GM12878 (cell line): Measurements from ENCODE around the gene PDCD1LG2. TPM values are rescaled to one million over a fixed set of nuclear protein-coding genes. Genes with fewer than 3 reads are reported as not detected.
A peak's percentile ranks its signal among the peaks of the same experiment; 100 is the strongest.

Experiments used
- ATAC-seq: fragments of 200-7000 bp; cut with Tn5 transposase; 3 replicates; pipeline ENCODE4 v1.9.1; 2020; ENCODE audit warnings: mild to moderate bottlenecking, moderate library complexity
- BruUV-seq: library from RNA; stranded (reverse); fragments of 400-500 nt; replicated peaks from 2 replicates; lab custom pipeline; 2021; lab: Mats Ljungman, UMichigan
- CTCF ChIA-PET: fragments of 300-600 bp; sonication (Branson Sonifier 250); formaldehyde crosslinking; extraction: SDS; loops from one replicate; lab custom pipeline; 2021; ENCODE audit warnings: inconsistent platforms; lab: Yijun Ruan, JAX
- POLR2A ChIA-PET: fragments of 350-600 bp; formaldehyde crosslinking; extraction: SDS; loops from one replicate; lab custom pipeline; 2021; ENCODE audit warnings: inconsistent platforms; lab: Charles Lee
- RAD21 ChIA-PET: fragments of 300-600 bp; sonication (Branson Sonifier 250); formaldehyde crosslinking; loops from one replicate; lab custom pipeline; 2023; ENCODE audit warnings: antibody characterized with exemption; ENCODE audit not compliant: unreplicated experiment; lab: Charles Lee
- SMC1A ChIA-PET: fragments of 300-600 bp; sonication (Branson Sonifier 250); formaldehyde crosslinking; loops from one replicate; lab custom pipeline; 2023; ENCODE audit not compliant: unreplicated experiment, uncharacterized antibody; lab: Charles Lee
- DNase-seq: peaks from one replicate; pipeline ENCODE4 v3.0.0-alpha.2; 2011; ENCODE audit warnings: low read depth, low spot score
- FAIRE-seq: peaks from 3 replicates; lab custom pipeline; 2011; peaks lifted over from hg19 to GRCh38; lab: Jason Lieb, UNC
- H2AFZ ChIP-seq: 2 replicates; pipeline ENCODE4 v1.6.0; 2011; ENCODE audit warnings: low read depth, low read length, control low read depth; ENCODE audit not compliant: control insufficient read depth
- H3K27ac ChIP-seq: 2 replicates; pipeline ENCODE4 v1.5.1; 2011; ENCODE audit warnings: control low read depth; ENCODE audit not compliant: control insufficient read depth, insufficient read depth
- H3K27me3 ChIP-seq, 2 experiments: replicated peaks in 1 of 2; 2 replicates each; pipeline versions ENCODE4 v1.6.0 to v1.6.1; 2011; ENCODE audit warnings: low read length in 1 of 2; ENCODE audit not compliant: control insufficient read depth in 2 of 2, insufficient read depth in 2 of 2
- H3K36me3 ChIP-seq, 2 experiments: 2 replicates each; pipeline ENCODE4 v1.5.1; 2011; ENCODE audit warnings: low read length in 1 of 2; ENCODE audit not compliant: control insufficient read depth in 2 of 2, insufficient read depth in 2 of 2
- H3K4me1 ChIP-seq: 2 replicates; pipeline ENCODE4 v1.6.1; 2011; ENCODE audit warnings: mild to moderate bottlenecking, low read length, moderate library complexity, mixed read lengths; ENCODE audit not compliant: control insufficient read depth, insufficient read depth
- H3K4me2 ChIP-seq: 2 replicates; pipeline ENCODE4 v1.6.0; 2011; ENCODE audit warnings: control low read depth; ENCODE audit not compliant: control insufficient read depth, insufficient read depth
- H3K4me3 ChIP-seq: fragments of 200-600 bp; sonication (generic); 2 replicates; pipeline ENCODE4 v1.5.1; 2016
- H3K79me2 ChIP-seq: 2 replicates; pipeline ENCODE4 v1.6.0; 2011; ENCODE audit warnings: low read length; ENCODE audit not compliant: control insufficient read depth, insufficient read depth
- H3K9ac ChIP-seq: 2 replicates; pipeline ENCODE4 v1.8.0; 2011; ENCODE audit warnings: low read length, control low read depth, mixed read lengths; ENCODE audit not compliant: control insufficient read depth, insufficient read depth
- H3K9me3 ChIP-seq: replicated peaks from 3 replicates; pipeline ENCODE4 v1.5.1; 2011; ENCODE audit warnings: mild to moderate bottlenecking, low read length; ENCODE audit not compliant: control insufficient read depth, insufficient read depth
- H4K20me1 ChIP-seq: 2 replicates; pipeline ENCODE4 v1.6.0; 2011; ENCODE audit not compliant: control insufficient read depth, insufficient read depth
- BACH1 ChIP-seq: fragments of 450-650 bp; IDR thresholded peaks from 2 replicates; pipeline ENCODE4 v1.6.1; 2017; ENCODE audit warnings: mild to moderate bottlenecking, borderline replicate concordance
- BRCA1 ChIP-seq: IDR thresholded peaks from 2 replicates; pipeline ENCODE4 v1.6.1; 2011; ENCODE audit warnings: low read depth, low read length, improper control_type of control experiment
- CREB1 ChIP-seq: IDR thresholded peaks from 2 replicates; pipeline ENCODE4 v1.6.1; 2012; ENCODE audit warnings: low read depth, mild to moderate bottlenecking, inconsistent platforms
- ESRRA ChIP-seq: IDR thresholded peaks from 2 replicates; pipeline ENCODE4 v1.6.1; 2012; ENCODE audit warnings: mild to moderate bottlenecking, low read length, improper control_type of control experiment
- HDGF ChIP-seq: fragments of 450-650 bp; IDR thresholded peaks from 2 replicates; pipeline ENCODE4 v1.6.1; 2016; ENCODE audit warnings: antibody characterized with exemption
- KDM1A ChIP-seq: fragments of 200-600 bp; sonication (generic); IDR thresholded peaks from 2 replicates; pipeline ENCODE4 v1.6.1; 2016; ENCODE audit warnings: borderline replicate concordance
- KLF5 ChIP-seq: fragments of 450-650 bp; IDR thresholded peaks from 2 replicates; pipeline ENCODE4 v1.6.1; 2014; ENCODE audit warnings: mild to moderate bottlenecking; ENCODE audit not compliant: partially characterized antibody
- PAX5 ChIP-seq: IDR thresholded peaks from 2 replicates; pipeline ENCODE4 v1.6.1; 2011; ENCODE audit warnings: low read depth, low read length, borderline replicate concordance
- POLR2AphosphoS2 ChIP-seq: IDR thresholded peaks from 2 replicates; pipeline ENCODE4 v1.6.1; 2011; ENCODE audit warnings: low read depth, mild to moderate bottlenecking, low read length, improper control_type of control experiment, moderate library complexity
- RAD51 ChIP-seq: fragments of 450-650 bp; IDR thresholded peaks from 2 replicates; pipeline ENCODE4 v1.6.1; 2016; ENCODE audit warnings: moderate library complexity, mild to moderate bottlenecking, inconsistent platforms
- RB1 ChIP-seq: fragments of 450-650 bp; formaldehyde crosslinking; IDR thresholded peaks from 2 replicates; pipeline ENCODE4 v1.6.1; 2017; ENCODE audit warnings: mild to moderate bottlenecking, borderline replicate concordance
- SIX5 ChIP-seq: IDR thresholded peaks from 2 replicates; pipeline ENCODE4 v1.6.1; 2011; ENCODE audit warnings: mild to moderate bottlenecking, low read depth, low read length, moderate library complexity; ENCODE audit not compliant: severe bottlenecking
- SP1 ChIP-seq: IDR thresholded peaks from one replicate; pipeline ENCODE4 v1.6.1; 2011; ENCODE audit warnings: low read depth, low read length
- SREBF2 ChIP-seq: IDR thresholded peaks from 2 replicates; pipeline ENCODE4 v1.6.1; 2012; ENCODE audit warnings: mild to moderate bottlenecking, low read length
- SRF ChIP-seq, 2 experiments: IDR thresholded peaks; 2 replicates each; pipeline ENCODE4 v1.6.1; 2011; ENCODE audit warnings: low read depth in 2 of 2, low read length in 2 of 2, mild to moderate bottlenecking in 1 of 2, moderate library complexity in 1 of 2
- TARDBP ChIP-seq: IDR thresholded peaks from 2 replicates; pipeline ENCODE4 v1.6.1; 2016; ENCODE audit warnings: borderline replicate concordance
- ZNF217 ChIP-seq: fragments of 450-650 bp; IDR thresholded peaks from 2 replicates; pipeline ENCODE4 v1.6.1; 2017; ENCODE audit warnings: antibody characterized with exemption, mild to moderate bottlenecking
- ZNF384 ChIP-seq: IDR thresholded peaks from 2 replicates; pipeline ENCODE4 v1.6.1; 2012; ENCODE audit warnings: low read depth, mild to moderate bottlenecking, low read length, improper control_type of control experiment, borderline replicate concordance
- ZNF687 ChIP-seq: fragments of 450-650 bp; IDR thresholded peaks from 2 replicates; pipeline ENCODE4 v1.6.1; 2017; ENCODE audit warnings: mild to moderate bottlenecking, moderate library complexity
- WGBS: methylation state at CpG from one replicate; pipeline ENCODE4 v1.1.6; 2016; ENCODE audit warnings: low lambda C conversion rate; ENCODE audit not compliant: insufficient replicate concordance, insufficient coverage; ENCODE audit errors: missing lambda C conversion rate; 5-methylcytosine and 5-hydroxymethylcytosine counted together
- in situ Hi-C: fragments of 300-500 bp; cut with MboI; formaldehyde crosslinking; loops from 9 replicates; pipeline ENCODE4 v1.14.3; 2018; ENCODE audit warnings: mixed read lengths
- intact Hi-C: fragments of 100-400 bp; cut with micrococcal nuclease; formaldehyde crosslinking; loops from one replicate; pipeline ENCODE4 v1.14.2; 2022; ENCODE audit not compliant: unreplicated experiment
- polyA plus RNA-seq, 11 experiments: library from polyadenylated mRNA; depleted of rRNA in 4 of 11; unstranded in 6 of 11; stranded (reverse) in 5 of 11; fragments of >200 nt; fragmentation: Nextera tagmentation in 4 of 11; fragmentation: Illumina TruSeq in 1 of 11; extraction: Ambion mirVana in 4 of 11; extraction: Trizol in 1 of 11; gene quantifications; 1 replicate in 1 of 11; 2 replicates in 10 of 11; pipeline versions ENCODE4 v1.2.1 to v1.2.3, GENCODE V29; 2011 to 2016; ENCODE audit warnings: inconsistent platforms in 2 of 11, missing spikeins in 2 of 11, low read depth in 1 of 11
- total RNA-seq, 4 experiments: library from RNA; depleted of rRNA in 3 of 4; stranded (reverse); fragments of >200 nt in 3 of 4; fragmentation: Illumina TruSeq in 1 of 4; extraction: Trizol in 1 of 4; gene quantifications; 2 replicates each; pipeline versions ENCODE4 v1.2.1 to v1.2.3, GENCODE V29; 2013 to 2021
- TF ChIP-seq, protein P1 (sequence below): fragments of 450-650 bp; IDR thresholded peaks from 2 replicates; pipeline ENCODE4 v1.6.1; 2017; ENCODE audit warnings: mild to moderate bottlenecking, low read depth, inconsistent platforms; ENCODE audit not compliant: poor library complexity, severe bottlenecking

Gene PDCD1LG2
- total and polyA plus RNA-seq, 10 of the 15 experiments (the other 5 are each of a cell fraction or from before 2014, with no cell fraction given), result 1.5 to 37.3 (median 3.0) TPM

GRCh38 chr9:5587024-5587423, 76.7 kb downstream of the PDCD1LG2 start:
- intact Hi-C loops, result no loop called here
- ChIA-PET POLR2A (interaction anchor here (1.1 to 8.8 kb wide), 13 partner anchors 9 to 149 kb away, joined by 3 to 66 read pairs (median 5); partner anchors contain the start of genes CD274 and PLGRKT), RAD21 (interaction anchor here (1.0 to 5.9 kb wide), 25 partner anchors 9 to 598 kb away, joined by 3 to 149 read pairs (median 5); partner anchors contain the start of genes CD274, PDCD1LG2 and PLGRKT), CTCF (interaction anchor here (0.8 to 9.1 kb wide), 13 partner anchors 13 to 982 kb away, joined by 3 to 172 read pairs (median 5); partner anchors contain the start of genes CD274, PDCD1LG2, PLGRKT and RIC1), SMC1A (interaction anchor here (0.7 to 10.6 kb wide), 24 partner anchors 9 to 825 kb away, joined by 3 to 389 read pairs (median 12); partner anchors contain the start of genes CD274, PDCD1LG2, PLGRKT and RCL1)
- WGBS, result 6% methylated on average over 1 of the region's 1 CpG
- Histone ChIP-seq H3K27ac (peak overlapping the region; percentile 89), H4K20me1 (no peaks in the 10 kb centered on the region), H3K79me2 (peaks cover 7% of the 10 kb centered on the region), H3K27me3 (no peaks in the 10 kb centered on the region), H3K4me3 (no peak overlapping the region), H3K4me1 (peaks cover 60% of the 10 kb centered on the region), H3K36me3 (no peaks in the 10 kb centered on the region), H2AFZ (no peak overlapping the region), H3K9me3 (no peaks in the 10 kb centered on the region; the same call in 2 of the 3 replicates), H3K4me2 (peak overlapping the region; percentile 52), H3K9ac (peak overlapping the region; percentile 44)
- FAIRE-seq, result no peak
- in situ Hi-C loops, result no loop called here
- ATAC-seq, result peak; percentile 34
- no TSS peak for BruUV-seq
- no peak for DNase-seq
- TF ChIP-seq HDGF (no peak), BACH1 (no peak), PAX5 (no peak), RB1 (no peak), SREBF2 (no peak), KLF5 (no peak), RAD51 (no peak), POLR2AphosphoS2 (no peak), SIX5 (no peak), SRF (IDR thresholded peaks at IDR 0.05; ENCODE audit: low read depth in 2 of 2, low read length in 2 of 2) (no peak), ZNF217 (no peak), SP1 (no peak), ZNF687 (no peak; the same call in 1 of the 2 replicates), ESRRA (no peak), KDM1A (no peak), TARDBP (no peak), ZNF384 (no peak), BRCA1 (no peak), CREB1 (peak; percentile 70)
- TF ChIP-seq, protein P1, sequence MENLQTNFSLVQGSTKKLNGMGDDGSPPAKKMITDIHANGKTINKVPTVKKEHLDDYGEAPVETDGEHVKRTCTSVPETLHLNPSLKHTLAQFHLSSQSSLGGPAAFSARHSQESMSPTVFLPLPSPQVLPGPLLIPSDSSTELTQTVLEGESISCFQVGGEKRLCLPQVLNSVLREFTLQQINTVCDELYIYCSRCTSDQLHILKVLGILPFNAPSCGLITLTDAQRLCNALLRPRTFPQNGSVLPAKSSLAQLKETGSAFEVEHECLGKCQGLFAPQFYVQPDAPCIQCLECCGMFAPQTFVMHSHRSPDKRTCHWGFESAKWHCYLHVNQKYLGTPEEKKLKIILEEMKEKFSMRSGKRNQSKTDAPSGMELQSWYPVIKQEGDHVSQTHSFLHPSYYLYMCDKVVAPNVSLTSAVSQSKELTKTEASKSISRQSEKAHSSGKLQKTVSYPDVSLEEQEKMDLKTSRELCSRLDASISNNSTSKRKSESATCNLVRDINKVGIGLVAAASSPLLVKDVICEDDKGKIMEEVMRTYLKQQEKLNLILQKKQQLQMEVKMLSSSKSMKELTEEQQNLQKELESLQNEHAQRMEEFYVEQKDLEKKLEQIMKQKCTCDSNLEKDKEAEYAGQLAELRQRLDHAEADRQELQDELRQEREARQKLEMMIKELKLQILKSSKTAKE, result no peak
